Body of pancreas (tissue), 4 donors: Measurements from ENCODE around the gene ZNF195.
"Not testable (repeated sequence)": the region's sequence is repeated elsewhere in the genome, so short reads cannot be mapped to it uniquely, and the experiment has no call there.

Experiments
- CTCF ChIP-seq, 7 experiments: fragments of 450-650 bp in 4 of 7; fragments of 200-600 bp in 3 of 7; sonication (generic) in 3 of 7; IDR thresholded peaks; one replicate each; pipeline ENCODE4 v1.5.1; 2016 to 2019; ENCODE audit warnings: antibody characterized with exemption in 7 of 7
- POLR2A ChIP-seq, 3 donors: fragments of 450-650 bp; IDR thresholded peaks; one replicate each; pipeline ENCODE4 v1.6.1; 2016; ENCODE audit warnings: antibody characterized with exemption in 3 of 3, mild to moderate bottlenecking in 2 of 3

GRCh38 chr11:3398509-3398908 is 19.6 kb upstream of the ZNF195 start:
- not testable (repeated sequence) for TF ChIP-seq POLR2A, CTCF (IDR thresholded peaks at IDR 0.05)
